CD4-positive, CD25-positive, alpha-beta regulatory T cell (primary cell): ENCODE results near the gene ABCA4. TPM values are rescaled to one million over a fixed set of nuclear protein-coding genes. Genes with fewer than 3 reads are reported as not detected.

ENCODE experiments used
- ATAC-seq, 2 donors: fragments of 150-1000 bp; cut with Tn5 transposase; one replicate each; pipeline ENCODE4 v1.10.0; 2021; ENCODE audit warnings: low read depth in 2 of 2, moderate number of reproducible peaks in 2 of 2, moderate library complexity in 1 of 2
- DNase-seq, 3 donors: peaks; one replicate each; pipeline versions ENCODE4 v3.0.0 to v3.0.0-alpha.2; 2012 to 2022; ENCODE audit warnings: mixed read lengths in 1 of 3
- H3K27ac ChIP-seq: one replicate; pipeline ENCODE4 v1.7.0; 2013; ENCODE audit warnings: mild to moderate bottlenecking, low read length; ENCODE audit not compliant: insufficient read depth, poor library complexity, severe bottlenecking
- H3K27me3 ChIP-seq: one replicate; pipeline ENCODE4 v1.7.0; 2013; ENCODE audit warnings: low read length; ENCODE audit not compliant: control insufficient read depth, insufficient read depth
- H3K36me3 ChIP-seq: one replicate; pipeline ENCODE4 v1.7.0; 2013; ENCODE audit warnings: mild to moderate bottlenecking, low read length, moderate library complexity; ENCODE audit not compliant: control insufficient read depth, insufficient read depth
- H3K4me1 ChIP-seq: 2 replicates; pipeline ENCODE4 v1.7.0; 2013; ENCODE audit warnings: mild to moderate bottlenecking, low read length; ENCODE audit not compliant: insufficient read depth, control insufficient read depth, poor library complexity, severe bottlenecking
- H3K4me3 ChIP-seq: one replicate; pipeline ENCODE4 v1.7.0; 2013; ENCODE audit warnings: low read depth, mild to moderate bottlenecking, low read length, moderate library complexity
- H3K9me3 ChIP-seq, 2 experiments: 1 replicate in 1 of 2; 2 replicates in 1 of 2; pipeline ENCODE4 v1.7.0; 2013; ENCODE audit warnings: low read length in 2 of 2, mild to moderate bottlenecking in 1 of 2, moderate library complexity in 1 of 2; ENCODE audit not compliant: control insufficient read depth in 2 of 2
- H3K27ac Mint-ChIP-seq, 3 donors: one replicate each; pipeline ENCODE4 v1.8.0; 2020 to 2022; ENCODE audit warnings: mild to moderate bottlenecking in 3 of 3, mixed read lengths in 3 of 3, moderate library complexity in 2 of 3
- H3K27me3 Mint-ChIP-seq: one replicate; pipeline ENCODE4 v1.8.0; 2022; ENCODE audit warnings: mild to moderate bottlenecking, mixed read lengths
- H3K36me3 Mint-ChIP-seq: one replicate; pipeline ENCODE4 v1.8.0; 2020; ENCODE audit warnings: mixed read lengths
- H3K4me1 Mint-ChIP-seq, 4 donors: one replicate each; pipeline ENCODE4 v1.8.0; 2020 to 2022; ENCODE audit warnings: mixed read lengths in 4 of 4, mild to moderate bottlenecking in 1 of 4
- H3K4me3 Mint-ChIP-seq, 4 donors: one replicate each; pipeline ENCODE4 v1.8.0; 2020 to 2022; ENCODE audit warnings: mild to moderate bottlenecking in 4 of 4, mixed read lengths in 4 of 4, moderate library complexity in 3 of 4
- H3K9me3 Mint-ChIP-seq, 7 donors: one replicate each; pipeline ENCODE4 v1.8.0; 2020 to 2022; ENCODE audit warnings: mixed read lengths in 7 of 7, mild to moderate bottlenecking in 3 of 7, moderate library complexity in 2 of 7
- polyA plus RNA-seq, 4 donors: library from polyadenylated mRNA; unstranded; fragments of 300-500 nt; fragmentation: Illumina TruSeq; gene quantifications; one replicate each; pipeline ENCODE4 v1.2.3, GENCODE V29; 2021
- total RNA-seq: library from RNA; stranded (reverse); gene quantifications from one replicate; pipeline ENCODE4 v1.2.3, GENCODE V29; 2022

Gene ABCA4
- total and polyA plus RNA-seq, 5 donors from 2014 or later: not detected

DNA sequence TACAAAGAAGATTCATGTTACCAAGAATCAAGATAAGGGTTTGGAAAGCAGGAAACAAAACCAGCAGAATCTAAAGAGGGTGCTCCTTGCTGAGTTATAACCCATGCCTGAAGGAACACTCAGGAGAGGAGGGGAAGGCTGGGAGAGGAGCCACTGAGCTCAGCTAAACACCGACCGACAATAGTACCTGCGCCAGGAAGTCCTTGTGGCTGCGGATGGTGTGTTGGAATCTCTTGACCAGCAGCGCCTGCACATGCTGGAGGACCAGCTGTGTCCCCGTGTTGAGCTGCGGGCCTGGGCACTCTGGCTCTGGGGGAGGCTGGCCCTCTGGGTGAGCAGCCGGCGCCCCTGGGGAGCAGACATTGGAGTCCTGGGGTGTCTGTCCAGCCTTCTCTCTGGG is 89.4 kb downstream of the ABCA4 start:
- no peak overlapping the region for H3K4me3 ChIP-seq
- peaks cover 4% of the 10 kb centered on the region for H3K27me3 Mint-ChIP-seq
- H3K4me1 ChIP-seq: no peaks in the 10 kb centered on the region
- H3K4me3 Mint-ChIP-seq: no peak overlapping the region
- peak overlapping the region in 1 of 3 donors; percentile 27 for H3K27ac Mint-ChIP-seq
- H3K27me3 ChIP-seq: no peaks in the 10 kb centered on the region
- no peak for DNase-seq
- no peaks in the 10 kb centered on the region for H3K4me1 Mint-ChIP-seq
- no peaks in the 10 kb centered on the region for H3K9me3 Mint-ChIP-seq
- H3K36me3 ChIP-seq: no peaks in the 10 kb centered on the region
- no peak overlapping the region for H3K27ac ChIP-seq
- H3K36me3 Mint-ChIP-seq: no peaks in the 10 kb centered on the region
- H3K9me3 ChIP-seq: no peaks in the 10 kb centered on the region
- ATAC-seq: no peak

GRCh38 chr1:94031154-94031553 is 89.8 kb downstream of the ABCA4 start:
- no peak for ATAC-seq
- Histone ChIP-seq H3K27ac (no peak overlapping the region), H3K4me3 (no peak overlapping the region), H3K36me3 (no peaks in the 10 kb centered on the region), H3K9me3 (no peaks in the 10 kb centered on the region), H3K4me1 (no peaks in the 10 kb centered on the region), H3K27me3 (no peaks in the 10 kb centered on the region)
- Mint-ChIP-seq H3K9me3 (no peaks in the 10 kb centered on the region), H3K4me3 (no peak overlapping the region), H3K4me1 (peaks cover 0 to under 1% (median 0%) of the 10 kb centered on the region in 4 donors), H3K27ac (no peak overlapping the region), H3K27me3 (peaks cover 4% of the 10 kb centered on the region), H3K36me3 (no peaks in the 10 kb centered on the region)
- no peak for DNase-seq

DNA sequence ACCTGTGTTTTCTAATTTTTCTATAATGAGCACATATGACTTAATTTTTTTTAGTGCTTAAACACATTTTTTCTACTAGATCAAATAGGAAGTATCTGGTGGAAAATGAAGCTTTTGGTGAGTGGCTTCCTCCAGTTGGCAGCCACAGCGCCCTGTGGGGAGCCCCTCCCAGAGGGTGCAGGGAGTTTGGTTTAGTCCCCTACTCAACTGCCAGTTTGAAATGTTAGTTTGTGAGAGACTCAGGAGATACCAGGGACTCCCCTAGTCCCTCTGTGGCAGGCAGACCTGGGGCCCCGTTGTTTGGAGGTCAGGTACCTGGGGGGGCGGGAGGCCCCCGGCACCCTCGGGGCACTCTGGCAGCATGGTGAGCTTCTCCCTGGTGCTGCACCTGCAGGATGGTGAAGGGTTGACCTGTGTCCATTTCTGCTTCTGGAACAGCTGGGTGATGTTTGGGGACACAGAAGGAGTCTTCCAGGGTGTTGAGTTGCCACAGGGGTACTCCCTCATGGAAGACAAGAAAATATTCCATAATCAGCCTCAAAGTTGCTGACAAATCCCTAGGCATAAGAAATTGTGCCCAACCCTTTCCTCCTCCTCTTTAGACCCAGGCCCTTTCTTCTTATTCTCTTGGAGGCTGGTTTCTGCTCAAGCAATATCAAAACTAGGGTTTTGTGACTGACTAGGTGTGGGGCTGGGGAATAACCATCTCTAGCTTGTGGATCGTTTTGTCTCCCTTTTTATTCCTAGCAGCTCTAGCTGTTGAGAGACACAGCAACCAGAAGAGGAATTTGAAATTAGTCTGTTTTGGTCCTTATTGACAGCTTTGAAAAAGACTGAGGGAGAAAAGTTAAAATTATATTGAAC is 91.6 kb downstream of the ABCA4 start:
- H3K9me3 ChIP-seq: no peaks in the 10 kb centered on the region
- ATAC-seq (no peak), DNase-seq (no peak)
- H3K27ac Mint-ChIP-seq: no peak overlapping the region
- no peaks in the 10 kb centered on the region for H3K36me3 Mint-ChIP-seq
- no peaks in the 10 kb centered on the region for H3K36me3 ChIP-seq
- H3K27me3 Mint-ChIP-seq: no peaks in the 10 kb centered on the region
- H3K9me3 Mint-ChIP-seq: no peaks in the 10 kb centered on the region
- H3K27ac ChIP-seq: no peak overlapping the region
- H3K4me3 Mint-ChIP-seq: no peak overlapping the region
- no peaks in the 10 kb centered on the region for H3K27me3 ChIP-seq
- no peaks in the 10 kb centered on the region for H3K4me1 ChIP-seq
- H3K4me3 ChIP-seq: no peak overlapping the region
- H3K4me1 Mint-ChIP-seq: peaks cover 0 to 2% (median 0%) of the 10 kb centered on the region in 4 donors

- Histone ChIP-seq H3K27ac (no peak overlapping the region), H3K4me3 (no peak overlapping the region), H3K27me3 (no peaks in the 10 kb centered on the region), H3K36me3 (no peaks in the 10 kb centered on the region), H3K9me3 (no peaks in the 10 kb centered on the region), H3K4me1 (no peaks in the 10 kb centered on the region)
- H3K27ac Mint-ChIP-seq: no peak overlapping the region
- DNase-seq (no peak), ATAC-seq (no peak)
- H3K9me3 Mint-ChIP-seq: no peaks in the 10 kb centered on the region
- no peaks in the 10 kb centered on the region for H3K27me3 Mint-ChIP-seq
- H3K4me3 Mint-ChIP-seq: no peak overlapping the region
- no peaks in the 10 kb centered on the region for H3K36me3 Mint-ChIP-seq
- H3K4me1 Mint-ChIP-seq: peaks cover 0 to 2% (median 0%) of the 10 kb centered on the region in 4 donors
Observed at GRCh38 chr1:94027721-94028515, 93.0 kb downstream of the ABCA4 start.

- Histone ChIP-seq H3K9me3 (no peaks in the 10 kb centered on the region), H3K27me3 (no peaks in the 10 kb centered on the region), H3K27ac (no peak overlapping the region), H3K36me3 (no peaks in the 10 kb centered on the region), H3K4me1 (no peaks in the 10 kb centered on the region), H3K4me3 (no peak overlapping the region)
- Mint-ChIP-seq H3K27me3 (no peaks in the 10 kb centered on the region), H3K4me1 (peaks cover 0 to 2% (median 0%) of the 10 kb centered on the region in 4 donors), H3K27ac (no peak overlapping the region), H3K9me3 (no peaks in the 10 kb centered on the region), H3K4me3 (no peak overlapping the region), H3K36me3 (no peaks in the 10 kb centered on the region)
- DNase-seq (no peak), ATAC-seq (no peak)
Observed at GRCh38 chr1:94026619-94027380, 94.1 kb downstream of the ABCA4 start.

DNA sequence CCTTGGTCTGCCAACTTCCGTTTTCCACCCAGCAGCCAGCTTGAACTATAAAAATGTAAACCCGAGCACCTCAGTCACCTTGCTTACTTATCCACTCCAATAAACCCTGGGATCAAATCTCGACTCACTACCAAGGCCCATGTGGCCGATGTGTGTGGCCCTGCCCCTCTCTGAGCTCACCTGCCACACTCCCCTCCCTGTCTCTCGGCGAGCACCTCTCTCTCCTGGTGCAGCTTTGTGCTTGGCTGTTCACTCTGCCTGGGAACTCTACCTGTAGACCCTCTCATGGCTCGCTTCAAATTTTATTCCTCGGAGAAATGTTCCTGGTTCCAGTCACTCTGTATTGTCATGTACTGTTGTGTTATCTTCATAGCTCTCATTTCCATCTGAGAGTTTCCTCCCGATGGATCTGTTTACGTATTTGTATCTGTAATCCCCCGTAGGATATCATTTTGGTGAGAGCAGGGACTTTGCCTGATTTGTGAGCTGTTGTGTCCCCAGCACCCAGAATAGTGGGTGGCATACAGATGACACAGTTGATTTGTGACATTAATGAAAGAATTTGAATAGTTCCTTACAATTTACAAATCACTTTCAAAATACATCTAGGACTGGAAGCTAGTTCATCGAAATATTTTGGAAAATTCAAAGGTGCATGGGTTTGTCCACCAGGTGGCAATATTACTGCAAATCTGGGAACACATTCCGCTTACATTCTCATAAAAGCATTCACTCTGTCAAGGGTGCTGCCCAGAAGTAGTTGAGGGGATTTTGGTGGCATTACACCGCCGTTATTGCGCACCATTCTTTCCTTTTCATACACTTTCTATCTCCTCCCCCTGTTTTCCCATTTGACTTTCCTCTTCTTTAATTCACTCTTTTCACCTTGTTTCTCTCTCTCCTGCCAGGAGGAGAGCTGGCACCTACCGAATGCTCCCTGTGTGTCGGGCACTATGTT is 95.3 kb downstream of the ABCA4 start:
- peaks cover 0 to 2% (median 0%) of the 10 kb centered on the region in 4 donors for H3K4me1 Mint-ChIP-seq
- Histone ChIP-seq H3K4me3 (no peak overlapping the region), H3K9me3 (no peaks in the 10 kb centered on the region), H3K27ac (no peak overlapping the region), H3K36me3 (no peaks in the 10 kb centered on the region), H3K4me1 (no peaks in the 10 kb centered on the region), H3K27me3 (no peaks in the 10 kb centered on the region)
- H3K36me3 Mint-ChIP-seq: no peaks in the 10 kb centered on the region
- H3K9me3 Mint-ChIP-seq: no peaks in the 10 kb centered on the region
- no peaks in the 10 kb centered on the region for H3K27me3 Mint-ChIP-seq
- peak in 1 of 3 donors; percentile 23 for DNase-seq
- H3K27ac Mint-ChIP-seq: no peak overlapping the region
- ATAC-seq: no peak
- no peak overlapping the region for H3K4me3 Mint-ChIP-seq
